ENCODE data around the gene CADPS.

CADPS gene

DNA sequence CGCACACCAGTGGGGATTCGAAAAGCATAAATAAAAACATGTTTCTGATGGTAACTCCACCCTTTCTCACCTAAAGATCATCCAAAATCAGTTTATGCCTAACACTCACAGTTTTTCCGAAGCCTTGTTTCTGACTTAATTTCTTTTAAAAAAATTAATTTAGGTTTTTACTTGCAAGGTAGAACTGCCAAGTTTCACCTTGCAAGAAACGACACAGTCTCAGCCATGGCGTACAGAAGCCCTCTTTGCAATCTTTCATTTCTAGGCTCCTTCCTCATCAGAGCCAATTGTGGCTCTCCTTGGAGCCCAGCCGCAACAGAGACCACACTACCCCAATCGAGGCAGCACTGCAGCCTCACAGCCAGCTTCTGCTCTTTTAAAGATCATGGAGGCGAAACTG is 470.9 kb downstream of the CADPS start:
- TF ChIP-seq TAF1 (IDR thresholded peaks at IDR 0.05; ENCODE audit: borderline replicate concordance, insufficient read depth, low read length) (no peak), POLR2AphosphoS5 (IDR thresholded peaks at IDR 0.05; ENCODE audit: low read depth, low read length) (no peak), FOXP2 (optimal IDR thresholded peaks at IDR 0.05; ENCODE audit: borderline replicate concordance, extremely low read depth, extremely low read length, insufficient read depth) (no peak), SIN3A (IDR thresholded peaks at IDR 0.05; ENCODE audit: borderline replicate concordance, insufficient read depth, low read length) (no peak)
- TF ChIP-seq, protein P1, sequence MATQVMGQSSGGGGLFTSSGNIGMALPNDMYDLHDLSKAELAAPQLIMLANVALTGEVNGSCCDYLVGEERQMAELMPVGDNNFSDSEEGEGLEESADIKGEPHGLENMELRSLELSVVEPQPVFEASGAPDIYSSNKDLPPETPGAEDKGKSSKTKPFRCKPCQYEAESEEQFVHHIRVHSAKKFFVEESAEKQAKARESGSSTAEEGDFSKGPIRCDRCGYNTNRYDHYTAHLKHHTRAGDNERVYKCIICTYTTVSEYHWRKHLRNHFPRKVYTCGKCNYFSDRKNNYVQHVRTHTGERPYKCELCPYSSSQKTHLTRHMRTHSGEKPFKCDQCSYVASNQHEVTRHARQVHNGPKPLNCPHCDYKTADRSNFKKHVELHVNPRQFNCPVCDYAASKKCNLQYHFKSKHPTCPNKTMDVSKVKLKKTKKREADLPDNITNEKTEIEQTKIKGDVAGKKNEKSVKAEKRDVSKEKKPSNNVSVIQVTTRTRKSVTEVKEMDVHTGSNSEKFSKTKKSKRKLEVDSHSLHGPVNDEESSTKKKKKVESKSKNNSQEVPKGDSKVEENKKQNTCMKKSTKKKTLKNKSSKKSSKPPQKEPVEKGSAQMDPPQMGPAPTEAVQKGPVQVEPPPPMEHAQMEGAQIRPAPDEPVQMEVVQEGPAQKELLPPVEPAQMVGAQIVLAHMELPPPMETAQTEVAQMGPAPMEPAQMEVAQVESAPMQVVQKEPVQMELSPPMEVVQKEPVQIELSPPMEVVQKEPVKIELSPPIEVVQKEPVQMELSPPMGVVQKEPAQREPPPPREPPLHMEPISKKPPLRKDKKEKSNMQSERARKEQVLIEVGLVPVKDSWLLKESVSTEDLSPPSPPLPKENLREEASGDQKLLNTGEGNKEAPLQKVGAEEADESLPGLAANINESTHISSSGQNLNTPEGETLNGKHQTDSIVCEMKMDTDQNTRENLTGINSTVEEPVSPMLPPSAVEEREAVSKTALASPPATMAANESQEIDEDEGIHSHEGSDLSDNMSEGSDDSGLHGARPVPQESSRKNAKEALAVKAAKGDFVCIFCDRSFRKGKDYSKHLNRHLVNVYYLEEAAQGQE (IDR thresholded peaks at IDR 0.05; ENCODE audit: insufficient read depth in 1 of 2, low read depth in 2 of 2, low read length in 2 of 2) = no peak

- TF ChIP-seq POLR2AphosphoS5 (IDR thresholded peaks at IDR 0.05; ENCODE audit: low read depth, low read length) = no peak
- TF ChIP-seq FOXP2 (optimal IDR thresholded peaks at IDR 0.05; ENCODE audit: borderline replicate concordance, extremely low read depth, extremely low read length, insufficient read depth) = no peak
- TF ChIP-seq, protein P1 (IDR thresholded peaks at IDR 0.05; ENCODE audit: insufficient read depth in 1 of 2, low read depth in 2 of 2, low read length in 2 of 2) = no peak
- no peak for TF ChIP-seq TAF1 (IDR thresholded peaks at IDR 0.05; ENCODE audit: borderline replicate concordance, insufficient read depth, low read length)
- no peak for TF ChIP-seq SIN3A (IDR thresholded peaks at IDR 0.05; ENCODE audit: borderline replicate concordance, insufficient read depth, low read length)
These were observed 471.5 kb downstream of the CADPS start for GRCh38 chr3:62403765-62404164.

- TF ChIP-seq SIN3A (IDR thresholded peaks at IDR 0.05; ENCODE audit: borderline replicate concordance, insufficient read depth, low read length) = no peak
- TF ChIP-seq TAF1 (IDR thresholded peaks at IDR 0.05; ENCODE audit: borderline replicate concordance, insufficient read depth, low read length) = no peak
- TF ChIP-seq, protein P1 (IDR thresholded peaks at IDR 0.05; ENCODE audit: insufficient read depth in 1 of 2, low read depth in 2 of 2, low read length in 2 of 2) = no peak
- no peak for TF ChIP-seq FOXP2 (optimal IDR thresholded peaks at IDR 0.05; ENCODE audit: borderline replicate concordance, extremely low read depth, extremely low read length, insufficient read depth)
- no peak for TF ChIP-seq POLR2AphosphoS5 (IDR thresholded peaks at IDR 0.05; ENCODE audit: low read depth, low read length)
These were observed 482.5 kb downstream of the CADPS start for GRCh38 chr3:62392626-62393292.

GRCh38 chr3:62387251-62387650 is 488.0 kb downstream of the CADPS start:
- TF ChIP-seq, protein P1 (IDR thresholded peaks at IDR 0.05; ENCODE audit: insufficient read depth in 1 of 2, low read depth in 2 of 2, low read length in 2 of 2) = no peak
- TF ChIP-seq TAF1 (IDR thresholded peaks at IDR 0.05; ENCODE audit: borderline replicate concordance, insufficient read depth, low read length) (no peak), SIN3A (IDR thresholded peaks at IDR 0.05; ENCODE audit: borderline replicate concordance, insufficient read depth, low read length) (no peak), POLR2AphosphoS5 (IDR thresholded peaks at IDR 0.05; ENCODE audit: low read depth, low read length) (no peak), FOXP2 (optimal IDR thresholded peaks at IDR 0.05; ENCODE audit: borderline replicate concordance, extremely low read depth, extremely low read length, insufficient read depth) (no peak)

Data from PFSK-1 (cell line).